PC-3 (cell line): ENCODE data around the gene TNXB. TPM values are rescaled to one million over a fixed set of nuclear protein-coding genes. Genes with fewer than 3 reads are reported as not detected.
"Not testable (repeated sequence)": the region's sequence is repeated elsewhere in the genome, so short reads cannot be mapped to it uniquely, and the experiment has no call there.

Experiments
- ATAC-seq: fragments of 200-7000 bp; cut with Tn5 transposase; 2 replicates; pipeline ENCODE4 v1.9.1; 2020; ENCODE audit warnings: mild to moderate bottlenecking, moderate library complexity
- BruUV-seq: library from RNA; stranded (reverse); fragments of 400-500 nt; replicated peaks from 2 replicates; lab custom pipeline; 2021; lab: Mats Ljungman, UMichigan
- CTCF ChIA-PET: fragments of 300-600 bp; sonication (Branson Sonifier 250); formaldehyde crosslinking; loops from one replicate; lab custom pipeline; 2022; ENCODE audit warnings: antibody characterized with exemption; lab: Charles Lee
- POLR2A ChIA-PET: fragments of 300-600 bp; sonication (Branson Sonifier 250); formaldehyde crosslinking; loops from one replicate; lab custom pipeline; 2022; ENCODE audit warnings: antibody characterized with exemption; ENCODE audit not compliant: unreplicated experiment; lab: Charles Lee
- DNase-seq: peaks from one replicate; pipeline ENCODE4 v3.0.0-alpha.2; 2015
- H2AFZ ChIP-seq: fragments of 300-600 bp; sonication (generic); 2 replicates; pipeline ENCODE4 v1.6.0; 2016; ENCODE audit warnings: antibody characterized with exemption, low read length
- H3F3A ChIP-seq: fragments of 300-600 bp; sonication (generic); one replicate; pipeline ENCODE4 v1.6.0; 2017; ENCODE audit warnings: antibody characterized with exemption, low read length, control low read depth, mild to moderate bottlenecking; ENCODE audit not compliant: unreplicated experiment
- H3K27ac ChIP-seq: fragments of 300-600 bp; sonication (generic); 2 replicates; pipeline ENCODE4 v1.5.1; 2016; ENCODE audit warnings: mild to moderate bottlenecking, low read length
- H3K27me3 ChIP-seq: fragments of 300-600 bp; sonication (generic); 2 replicates; pipeline ENCODE4 v1.6.1; 2016; ENCODE audit warnings: low read length, mixed read lengths
- H3K36me3 ChIP-seq: fragments of 300-600 bp; sonication (generic); 2 replicates; pipeline ENCODE4 v1.6.1; 2016; ENCODE audit warnings: low read depth, mixed run types, low read length, mixed read lengths
- H3K4me1 ChIP-seq: fragments of 300-600 bp; sonication (generic); 2 replicates; pipeline ENCODE4 v1.5.1; 2016; ENCODE audit warnings: low read length; ENCODE audit not compliant: insufficient read depth
- H3K4me2 ChIP-seq: fragments of 300-600 bp; sonication (generic); 2 replicates; pipeline ENCODE4 v1.6.0; 2016; ENCODE audit warnings: low read length
- H3K4me3 ChIP-seq: fragments of 300-600 bp; sonication (generic); 2 replicates; pipeline ENCODE4 v1.5.1; 2016; ENCODE audit warnings: mild to moderate bottlenecking, low read length, mixed read lengths
- H3K79me2 ChIP-seq: fragments of 300-600 bp; sonication (generic); 2 replicates; pipeline ENCODE4 v1.6.1; 2017; ENCODE audit warnings: low read length, mixed read lengths
- H3K9ac ChIP-seq: fragments of 300-600 bp; sonication (generic); 2 replicates; pipeline ENCODE4 v1.6.0; 2016; ENCODE audit warnings: mild to moderate bottlenecking, low read length
- H3K9me2 ChIP-seq: fragments of 300-600 bp; sonication (generic); replicated peaks from 2 replicates; pipeline ENCODE4 v1.6.1; 2016; ENCODE audit warnings: mixed run types, low read length, mixed read lengths
- H3K9me3 ChIP-seq: fragments of 300-600 bp; sonication (generic); 2 replicates; pipeline ENCODE4 v1.6.1; 2016; ENCODE audit warnings: low read length, mixed read lengths
- H4K20me1 ChIP-seq: fragments of 300-600 bp; sonication (generic); 2 replicates; pipeline ENCODE4 v1.6.1; 2016; ENCODE audit warnings: low read length, mixed read lengths
- CTCF ChIP-seq: fragments of 300-600 bp; sonication (generic); conservative IDR thresholded peaks from 2 replicates; pipeline ENCODE4 v1.5.1; 2017; ENCODE audit warnings: antibody characterized with exemption, low read depth, mild to moderate bottlenecking, low read length
- EZH2 ChIP-seq: fragments of 300-600 bp; sonication (generic); IDR thresholded peaks from one replicate; pipeline ENCODE4 v1.6.1; 2017; ENCODE audit warnings: antibody characterized with exemption, mild to moderate bottlenecking, low read length; ENCODE audit not compliant: unreplicated experiment
- EZH2phosphoT487 ChIP-seq: fragments of 300-600 bp; sonication (generic); IDR thresholded peaks from 2 replicates; pipeline ENCODE4 v1.6.1; 2018; ENCODE audit warnings: mild to moderate bottlenecking, antibody characterized with exemption, low read length, borderline replicate concordance
- intact Hi-C: fragments of 100-400 bp; cut with micrococcal nuclease; formaldehyde crosslinking; loops from 2 replicates; pipeline ENCODE4 v1.9.0; 2023
- total RNA-seq: library from RNA; depleted of rRNA; stranded (reverse); fragments of >200 nt; gene quantifications from 2 replicates; pipeline ENCODE4 v1.2.3, GENCODE V29; 2014

Gene TNXB
- total RNA-seq, 1 experiment from 2014 or later: 2.9 TPM

GRCh38 chr6:32147401-32148132 is 38.4 kb upstream of the TNXB start:
- Histone ChIP-seq H3K9me3 (no peaks in the 10 kb centered on the region), H3F3A (no peaks in the 10 kb centered on the region), H3K9ac (no peak overlapping the region), H3K4me2 (no peak overlapping the region), H3K27ac (no peak overlapping the region), H3K36me3 (no peaks in the 10 kb centered on the region), H3K4me3 (no peak overlapping the region), H3K27me3 (no peaks in the 10 kb centered on the region), H3K79me2 (no peaks in the 10 kb centered on the region), H4K20me1 (no peaks in the 10 kb centered on the region), H3K9me2 (no peaks in the 10 kb centered on the region), H2AFZ (no peak overlapping the region), H3K4me1 (no peaks in the 10 kb centered on the region)
- ChIA-PET CTCF (no interaction called here), POLR2A (no interaction called here)
- DNase-seq (no peak), ATAC-seq (peak; percentile 33; the same call in 1 of the 2 replicates)
- TF ChIP-seq CTCF (no peak), EZH2 (no peak), EZH2phosphoT487 (no peak)
- no TSS peak for BruUV-seq
- intact Hi-C loops: no loop called here

GRCh38 chr6:32146687-32147086 is 37.5 kb upstream of the TNXB start:
- no peak overlapping the region for H2AFZ ChIP-seq
- no peak for TF ChIP-seq EZH2
- no peaks in the 10 kb centered on the region for H3F3A ChIP-seq
- H4K20me1 ChIP-seq: no peaks in the 10 kb centered on the region
- intact Hi-C loops: no loop called here
- H3K36me3 ChIP-seq: no peaks in the 10 kb centered on the region
- H3K27me3 ChIP-seq: no peaks in the 10 kb centered on the region
- no peaks in the 10 kb centered on the region for H3K79me2 ChIP-seq
- no peak overlapping the region for H3K4me3 ChIP-seq
- BruUV-seq: no TSS peak
- H3K27ac ChIP-seq: no peak overlapping the region
- no peak for ATAC-seq
- H3K4me1 ChIP-seq: no peaks in the 10 kb centered on the region
- DNase-seq: no peak
- ChIA-PET CTCF (no interaction called here), POLR2A (no interaction called here)
- no peaks in the 10 kb centered on the region for H3K9me2 ChIP-seq
- H3K9ac ChIP-seq: no peak overlapping the region
- no peak overlapping the region for H3K4me2 ChIP-seq
- no peaks in the 10 kb centered on the region for H3K9me3 ChIP-seq

GRCh38 chr6:32146287-32146686 is 37.1 kb upstream of the TNXB start:
- DNase-seq: no peak
- Histone ChIP-seq H3K4me3 (no peak overlapping the region), H3K9me2 (no peaks in the 10 kb centered on the region), H3K27me3 (no peaks in the 10 kb centered on the region), H3K27ac (no peak overlapping the region), H3K9me3 (no peaks in the 10 kb centered on the region), H3F3A (no peaks in the 10 kb centered on the region), H3K9ac (no peak overlapping the region), H3K36me3 (no peaks in the 10 kb centered on the region), H3K4me1 (no peaks in the 10 kb centered on the region), H3K4me2 (no peak overlapping the region), H4K20me1 (no peaks in the 10 kb centered on the region), H3K79me2 (no peaks in the 10 kb centered on the region), H2AFZ (no peak overlapping the region)
- no TSS peak for BruUV-seq
- TF ChIP-seq EZH2 (no peak), CTCF (no peak), EZH2phosphoT487 (no peak)
- intact Hi-C loops: no loop called here
- CTCF ChIA-PET: no interaction called here
- no peak for ATAC-seq
- POLR2A ChIA-PET: no interaction called here

GRCh38 chr6:32144238-32144637 is 35.1 kb upstream of the TNXB start:
- H2AFZ ChIP-seq: peak overlapping the region; percentile 43; the same call in 1 of the 2 replicates
- H3K4me3 ChIP-seq, CTCF ChIA-PET, H3F3A ChIP-seq, H3K9me3 ChIP-seq, H3K79me2 ChIP-seq, H3K9me2 ChIP-seq, intact Hi-C loops, DNase-seq, H3K27me3 ChIP-seq, ATAC-seq, H3K27ac ChIP-seq, BruUV-seq, H3K4me2 ChIP-seq, H3K36me3 ChIP-seq, H3K4me1 ChIP-seq, H3K9ac ChIP-seq, POLR2A ChIA-PET, H4K20me1 ChIP-seq: not testable (repeated sequence)
